ENCODE measurements around the gene CCDC142. TPM values are rescaled to one million over a fixed set of nuclear protein-coding genes. Genes with fewer than 3 reads are reported as not detected.
A peak's percentile ranks its signal among the peaks of the same experiment; 100 is the strongest.

The CCDC142 gene
- total and polyA plus RNA-seq, 10 donors = 2.8 to 59.4 (median 26.0) TPM

DNA sequence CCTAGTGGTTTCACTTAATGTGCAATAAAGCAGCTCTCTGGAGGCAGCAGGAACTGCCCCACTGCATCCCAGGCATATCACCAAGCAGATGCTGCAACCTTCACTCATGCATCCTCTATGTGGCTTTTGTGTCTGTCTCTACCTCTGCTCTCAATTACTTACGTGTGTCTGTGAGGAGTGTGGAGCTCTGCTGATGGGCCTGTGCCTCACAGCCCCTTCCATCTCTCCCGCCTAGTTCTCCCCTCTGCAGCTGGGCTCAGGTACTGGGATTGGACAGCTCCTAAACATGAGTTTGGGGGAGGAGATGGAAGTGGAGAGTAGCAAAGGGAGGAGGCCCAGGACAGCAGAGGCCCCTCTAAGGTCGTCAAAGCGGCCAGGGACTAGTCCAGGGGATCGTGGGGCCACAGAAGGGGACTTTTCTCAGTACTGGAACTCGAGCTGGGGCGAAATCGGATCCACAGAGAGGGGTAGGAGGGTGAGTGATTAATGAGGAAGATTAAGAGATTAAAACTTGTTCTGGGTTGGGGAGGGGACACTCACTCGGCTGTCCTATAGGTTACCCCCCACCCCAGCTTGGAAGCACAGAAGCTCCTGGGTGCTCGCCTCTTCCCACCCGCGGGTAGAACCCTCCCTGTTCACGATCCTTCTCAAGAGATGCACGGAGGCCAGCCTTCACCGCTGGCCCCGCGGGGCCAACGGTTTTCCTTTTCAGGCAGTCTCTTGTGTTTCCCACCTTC lies 18.7 kb upstream of the CCDC142 start:
- H3K9me3 ChIP-seq = no peaks in the 10 kb centered on the region
- peak overlapping the region in 1 of 8 donors; percentile 90 for H3K4me3 ChIP-seq
- peaks cover 37 to 86% (median 77%) of the 10 kb centered on the region in 6 donors for H3K4me1 ChIP-seq
- intact Hi-C loops (cut with DNase I; ENCODE audit: low total_unique reads) = loop anchor here (5.0 kb wide), 1 partner anchor 86 kb away; no protein-coding TSS in a partner anchor
- H3K27ac ChIP-seq = no peak overlapping the region
- peaks cover 9 to 79% (median 42%) of the 10 kb centered on the region in 7 donors for H3K27me3 ChIP-seq (replicated peaks in 1 of 7)
- DNase-seq = peak; percentile 58
- TF ChIP-seq POLR2A (IDR thresholded peaks at IDR 0.05) (no peak), CTCF (IDR thresholded peaks at IDR 0.05 in 8 of 11, conservative IDR thresholded peaks at IDR 0.05 in 3 of 11) (no peak), POLR2AphosphoS5 (IDR thresholded peaks at IDR 0.05) (no peak)
- H3K36me3 ChIP-seq = peaks cover 0 to 23% (median 16%) of the 10 kb centered on the region in 6 donors
- 72 to 81% (median 73%) methylated on average over 18 of the region's 18 CpGs for WGBS, 5 donors

GRCh38 chr2:74500578-74500946 lies 17.8 kb upstream of the CCDC142 start:
- no peak for TF ChIP-seq POLR2AphosphoS5 (IDR thresholded peaks at IDR 0.05)
- no peak for TF ChIP-seq CTCF (IDR thresholded peaks at IDR 0.05 in 8 of 11, conservative IDR thresholded peaks at IDR 0.05 in 3 of 11)
- Histone ChIP-seq H3K27me3 (replicated peaks in 1 of 7) (peaks cover 9 to 79% (median 42%) of the 10 kb centered on the region in 7 donors), H3K4me3 (no peak overlapping the region), H3K9me3 (no peaks in the 10 kb centered on the region), H3K36me3 (peaks cover 0 to 16% (median 12%) of the 10 kb centered on the region in 6 donors), H3K4me1 (peaks cover 28 to 76% (median 68%) of the 10 kb centered on the region in 6 donors), H3K27ac (no peak overlapping the region)
- intact Hi-C loops (cut with DNase I; ENCODE audit: low total_unique reads) = loop anchor here (5.0 kb wide), 1 partner anchor 87 kb away; no protein-coding TSS in a partner anchor
- peak; percentile 18 for DNase-seq

DNA sequence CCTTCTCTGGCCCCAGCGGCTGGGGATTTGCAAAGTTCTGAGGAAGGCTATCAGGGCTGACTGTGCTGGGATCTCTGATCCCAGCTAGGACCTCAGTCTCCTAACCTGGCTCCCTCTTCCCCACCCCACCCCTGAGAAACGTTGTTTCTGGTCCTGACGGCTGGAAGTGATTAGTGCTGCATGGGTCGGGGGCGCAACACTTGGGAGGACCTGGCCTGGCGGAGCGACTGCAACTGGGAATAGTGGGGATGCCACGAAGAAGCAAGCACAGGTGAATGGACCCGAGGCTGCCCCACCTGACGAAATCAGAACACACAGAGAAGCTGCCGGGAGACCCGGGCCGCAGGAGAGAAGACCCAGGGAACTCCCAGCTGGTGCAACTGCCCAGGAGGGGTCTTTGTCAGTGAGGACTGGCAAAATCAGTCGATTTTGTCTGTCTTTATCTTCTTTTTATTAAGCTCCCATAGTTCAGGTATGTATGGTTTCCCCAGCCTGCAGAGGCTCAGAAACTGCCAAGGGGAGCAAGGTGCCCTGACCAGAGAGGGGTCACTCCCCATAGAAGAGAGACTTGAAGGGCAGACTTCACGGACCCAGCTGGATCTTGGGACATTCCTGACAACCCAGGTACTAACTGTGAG lies 17.3 kb upstream of the CCDC142 start:
- TF ChIP-seq CTCF (IDR thresholded peaks at IDR 0.05 in 8 of 11, conservative IDR thresholded peaks at IDR 0.05 in 3 of 11) = no peak
- TF ChIP-seq POLR2AphosphoS5 (IDR thresholded peaks at IDR 0.05) = no peak
- TF ChIP-seq POLR2A (IDR thresholded peaks at IDR 0.05) = no peak
- H3K9me3 ChIP-seq = no peaks in the 10 kb centered on the region
- peaks cover 24 to 71% (median 63%) of the 10 kb centered on the region in 6 donors for H3K4me1 ChIP-seq
- 52 to 73% (median 56%) methylated on average over 15 of the region's 15 CpGs for WGBS, 5 donors
- peak overlapping the region in 3 of 8 donors; percentile 50 to 68 (median 52) for H3K4me3 ChIP-seq
- intact Hi-C loops (cut with DNase I; ENCODE audit: low total_unique reads) = loop anchor here (5.0 kb wide), 1 partner anchor 87 kb away; no protein-coding TSS in a partner anchor
- H3K36me3 ChIP-seq = peaks cover 0 to 11% (median 7%) of the 10 kb centered on the region in 6 donors
- H3K27me3 ChIP-seq (replicated peaks in 1 of 7) = peaks cover 9 to 79% (median 42%) of the 10 kb centered on the region in 7 donors
- H3K27ac ChIP-seq = no peak overlapping the region
- DNase-seq = peak; percentile 49

Measured in spleen (tissue), 11 donors.